GM19351 (cell line): ENCODE measurements around the gene SUPT16H.
"Not testable (repeated sequence)": the region's sequence is repeated elsewhere in the genome, so short reads cannot be mapped to it uniquely, and the experiment has no call there.

Experiments
- ATAC-seq: cut with Tn5 transposase; IDR thresholded peaks from one replicate; pipeline ENCODE4 v1.9.1; 2021; ENCODE audit warnings: mild to moderate bottlenecking, moderate library complexity; ENCODE audit not compliant: unreplicated experiment

The SUPT16H gene

DNA sequence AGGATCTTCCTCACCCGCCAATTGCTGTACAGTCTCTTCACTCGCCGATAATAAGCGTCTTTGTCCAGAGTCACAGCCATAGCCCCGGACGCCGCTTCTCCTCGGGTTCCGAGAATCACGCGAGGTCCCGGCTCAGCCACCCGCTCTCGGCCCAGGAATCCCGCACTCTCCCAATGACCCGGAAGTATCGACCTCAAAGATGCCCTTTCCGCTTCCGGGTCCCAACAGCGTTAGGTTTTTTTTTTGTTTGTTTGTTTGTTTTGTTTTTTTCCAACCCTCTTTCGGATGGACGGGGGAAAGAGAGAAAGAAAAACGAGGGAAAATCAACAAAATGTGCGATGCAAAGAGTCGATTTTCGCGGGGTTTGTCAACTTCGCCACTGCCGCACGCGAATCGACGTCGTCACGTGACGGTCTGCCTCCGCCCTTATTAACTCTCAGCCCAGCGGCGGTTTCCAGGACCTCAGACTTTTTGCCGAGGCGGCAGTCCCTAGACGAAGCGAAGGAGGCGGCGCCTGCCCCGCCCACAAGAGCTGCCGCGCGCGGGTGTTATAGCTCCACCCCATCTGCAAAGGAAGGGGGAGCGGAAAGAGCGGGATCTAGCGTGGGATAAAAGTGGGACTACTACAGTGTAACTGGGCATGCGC is at the start of gene SUPT16H:
Gene SUPT16H (minus strand): TSS at position 172 of the 646 bp plus-strand sequence. CDS start 92 bp downstream, at position 80.
- ATAC-seq: peak; percentile 86

DNA sequence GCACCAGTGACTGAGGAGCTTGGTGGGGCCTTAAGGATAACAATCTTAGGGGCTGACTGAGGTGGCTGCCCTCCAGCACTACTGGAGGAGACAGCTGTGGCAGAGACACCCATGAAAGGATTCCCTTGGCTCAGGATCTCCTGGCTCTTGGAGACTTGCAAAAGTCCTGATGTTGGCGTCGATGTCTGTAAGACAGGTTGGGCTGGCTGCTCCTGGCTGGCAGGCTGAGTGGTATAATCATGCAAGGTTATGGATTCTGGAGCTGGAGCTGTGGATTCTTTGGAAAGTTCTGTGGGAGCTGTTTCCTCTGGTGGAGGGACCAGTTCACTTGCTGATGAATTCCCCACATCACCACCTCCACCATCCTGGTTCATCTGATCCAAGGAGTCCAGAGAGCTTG is 47.3 kb upstream of the SUPT16H start:
- ATAC-seq: no peak

DNA sequence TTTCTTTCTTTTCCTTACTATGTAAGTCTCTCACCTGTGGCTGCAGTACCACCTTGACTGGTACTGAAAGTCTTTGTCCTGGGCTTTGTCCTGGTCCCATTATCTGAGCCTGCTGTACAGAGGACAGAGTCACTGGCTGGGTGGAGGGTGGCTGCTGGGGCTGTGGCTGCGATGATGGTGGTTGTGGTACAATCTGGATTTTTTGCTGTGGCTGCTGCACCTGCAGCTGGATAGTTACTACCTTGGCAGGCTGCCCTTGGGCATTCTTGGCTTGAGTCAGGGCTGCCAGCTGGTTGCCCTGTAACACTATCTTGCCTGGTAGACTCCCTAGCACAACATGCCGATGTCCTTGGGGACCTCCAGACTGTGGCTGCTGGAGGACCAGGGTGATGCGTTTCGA is 45.1 kb upstream of the SUPT16H start:
- no peak for ATAC-seq

DNA sequence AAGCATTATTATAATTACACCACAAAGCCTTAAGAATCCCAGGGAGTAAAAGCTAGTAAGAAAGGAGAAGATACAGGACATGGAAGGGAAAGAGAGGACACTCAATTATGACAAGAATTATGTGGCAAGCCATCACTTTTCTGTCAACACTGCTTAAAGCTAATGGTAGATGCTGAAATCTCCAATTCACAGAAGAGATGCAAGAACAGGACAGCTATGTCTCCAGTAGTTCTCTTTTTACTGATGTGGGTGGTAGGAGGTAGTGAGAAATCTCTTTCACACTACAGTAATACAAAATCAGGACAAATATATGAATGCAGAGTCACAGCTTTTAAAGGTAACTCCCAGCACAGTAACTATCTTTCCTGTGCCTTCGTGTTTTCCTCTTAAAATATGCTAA is 42.9 kb upstream of the SUPT16H start:
- ATAC-seq: no peak

DNA sequence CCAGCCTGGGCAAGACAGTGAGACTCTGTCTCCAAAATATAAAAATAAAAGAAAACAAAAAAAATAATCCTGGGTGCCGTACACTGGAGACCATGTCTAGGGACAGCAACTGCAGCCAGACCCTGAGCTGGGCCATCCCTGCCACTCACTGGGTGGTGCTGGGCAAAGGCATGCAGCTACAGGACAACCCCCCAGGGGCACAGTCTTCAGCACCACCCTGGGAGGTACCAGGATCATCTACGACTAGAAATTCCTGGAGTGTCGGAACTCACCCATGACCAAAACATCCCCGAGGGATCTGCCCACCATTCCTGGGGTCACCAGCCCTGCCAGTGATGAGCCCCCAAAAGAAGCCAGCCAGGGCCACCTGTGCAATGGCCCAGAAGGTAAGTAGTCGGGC is 35.7 kb upstream of the SUPT16H start:
- ATAC-seq: no peak

DNA sequence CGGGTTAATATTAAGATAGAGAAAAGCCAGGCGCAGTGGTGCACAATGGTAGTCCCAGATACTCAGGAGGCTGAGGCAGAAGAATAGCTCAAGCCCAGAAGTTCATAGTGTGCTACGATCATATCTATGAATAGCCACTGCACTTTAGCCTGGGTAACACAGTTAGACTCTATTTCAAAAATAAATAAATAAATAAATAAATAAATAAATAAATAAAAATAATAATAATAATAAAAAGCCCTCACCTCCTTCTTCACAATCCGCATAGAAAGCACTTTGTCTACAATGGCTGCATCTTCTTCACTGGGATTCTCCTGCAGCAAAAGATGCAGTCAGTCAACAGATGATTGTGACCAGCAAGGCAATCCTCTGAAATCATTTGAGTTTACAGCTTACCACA is 31.5 kb upstream of the SUPT16H start:
- no peak for ATAC-seq

DNA sequence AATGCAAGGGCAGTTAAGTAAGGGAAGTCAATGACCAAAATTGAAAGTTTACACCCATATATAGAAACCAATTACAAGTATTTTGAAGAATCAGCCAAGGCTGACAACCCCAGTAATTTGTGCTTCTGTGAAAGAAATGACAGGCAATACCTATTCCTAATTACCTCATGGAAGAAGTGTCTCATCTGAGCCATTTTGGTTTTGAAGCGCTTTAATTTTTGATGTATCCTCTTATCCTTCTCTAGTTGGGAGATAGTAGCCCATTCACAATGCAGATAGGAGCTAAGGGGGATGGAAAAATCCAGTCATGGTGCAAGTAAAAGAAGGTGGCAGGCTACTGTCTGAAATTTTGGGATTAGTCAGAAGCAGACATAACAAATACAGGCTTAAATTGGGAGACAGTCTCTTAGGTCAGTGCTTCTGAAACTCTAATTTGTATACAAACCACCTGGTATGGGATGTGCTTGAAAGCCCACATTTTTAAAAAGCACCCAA is 30.4 kb upstream of the SUPT16H start:
- peak; percentile 59 for ATAC-seq

DNA sequence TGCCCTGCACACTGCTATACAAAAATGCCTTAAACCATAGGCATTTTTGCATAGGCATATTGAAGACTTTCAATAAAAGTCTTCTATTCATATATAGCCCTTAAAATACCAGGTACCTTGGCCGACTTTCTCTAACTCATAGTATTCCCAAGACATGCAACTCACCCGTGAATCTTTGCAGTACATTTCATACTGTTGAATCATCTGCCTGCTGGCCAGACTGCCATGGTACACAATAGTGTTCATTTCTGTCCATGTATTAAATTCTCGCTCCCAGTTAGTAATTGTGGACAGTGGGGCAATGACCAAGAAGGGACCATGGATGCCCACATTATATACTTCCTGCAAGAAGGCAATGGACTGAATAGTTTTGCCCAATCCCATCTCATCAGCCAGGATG is 24.3 kb upstream of the SUPT16H start:
- no peak for ATAC-seq

DNA sequence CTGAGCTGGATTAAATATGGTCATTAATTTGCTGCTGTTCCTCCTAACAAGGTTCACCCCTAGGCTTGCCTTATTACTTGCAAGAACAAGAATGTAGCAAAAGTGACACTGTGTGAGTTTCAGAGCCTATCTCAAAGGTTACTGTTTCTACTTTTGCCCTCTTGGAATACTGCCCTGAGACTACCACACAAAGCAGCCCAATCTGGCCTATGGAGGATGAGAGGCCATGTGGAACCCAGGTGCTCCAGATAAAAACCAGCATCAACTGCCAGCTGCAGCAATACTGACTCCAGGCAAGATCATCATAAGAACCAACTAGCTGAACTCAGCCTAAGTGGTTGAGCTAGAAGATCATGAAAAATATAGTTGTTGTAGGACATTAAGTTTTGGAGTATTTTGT is 22.4 kb upstream of the SUPT16H start:
- no peak for ATAC-seq

DNA sequence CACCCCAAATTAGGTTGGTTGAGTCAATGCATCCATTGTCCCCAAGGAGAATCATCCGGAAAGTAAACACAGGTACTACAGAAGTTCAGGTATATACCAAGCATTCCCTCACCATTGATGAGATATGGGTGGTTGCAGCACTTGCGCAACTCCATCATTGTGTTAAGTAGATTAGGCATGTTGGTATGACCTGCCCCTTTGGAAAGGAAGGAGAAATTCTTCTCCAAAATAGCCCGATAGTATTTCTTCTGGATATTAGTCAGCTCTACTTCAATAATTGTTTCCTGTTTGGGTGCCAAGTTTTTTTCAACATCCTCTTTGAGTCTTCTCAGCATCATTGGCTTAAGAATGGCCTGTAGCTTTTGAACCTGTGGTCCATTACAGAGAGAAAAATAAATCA is 21.3 kb upstream of the SUPT16H start:
- ATAC-seq: no peak

DNA sequence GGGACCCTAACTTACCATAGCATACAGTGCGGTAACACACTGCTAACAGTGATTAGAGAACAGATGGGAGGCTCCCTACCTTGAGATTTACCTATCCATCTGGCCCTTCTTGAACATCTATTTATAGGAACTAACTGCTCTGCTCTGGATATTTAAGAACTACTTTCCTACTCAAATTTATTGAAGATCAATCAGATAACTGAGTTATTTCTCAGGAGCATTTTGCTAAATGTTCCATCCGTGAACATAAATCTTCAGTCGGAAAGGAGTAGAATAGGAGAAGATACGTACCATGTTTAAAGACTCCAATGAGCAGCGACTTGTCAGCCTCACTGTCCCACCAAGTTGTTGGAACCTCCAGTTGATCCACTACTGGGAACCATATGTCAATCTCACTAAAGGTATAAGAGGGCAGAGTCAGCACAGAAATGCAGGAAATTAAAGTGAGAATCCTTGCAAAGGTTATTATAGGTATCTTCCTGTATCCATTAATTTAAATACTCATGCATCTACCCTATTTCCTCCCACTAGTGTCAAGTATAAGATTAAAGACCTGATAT is 15.6 kb upstream of the SUPT16H start:
- no peak for ATAC-seq

DNA sequence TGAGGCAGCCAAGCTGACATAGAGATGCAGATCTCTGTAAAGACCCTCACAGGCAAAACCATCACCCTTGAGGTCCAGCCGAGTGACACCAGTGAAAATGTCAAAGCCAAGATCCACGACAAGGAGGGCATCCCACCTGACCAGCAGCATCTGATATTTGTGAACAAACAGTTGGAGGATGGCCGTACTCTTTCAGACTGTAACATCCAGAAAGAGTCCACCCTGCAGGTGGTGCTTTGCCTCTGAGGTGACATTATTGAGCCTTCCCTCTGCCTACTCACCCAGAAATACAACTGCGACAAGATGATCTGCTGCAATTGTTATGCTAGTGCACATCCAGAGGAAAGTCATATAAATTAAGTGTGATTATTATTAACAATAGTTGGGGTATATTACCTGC is 15.1 kb upstream of the SUPT16H start:
- no peak for ATAC-seq

DNA sequence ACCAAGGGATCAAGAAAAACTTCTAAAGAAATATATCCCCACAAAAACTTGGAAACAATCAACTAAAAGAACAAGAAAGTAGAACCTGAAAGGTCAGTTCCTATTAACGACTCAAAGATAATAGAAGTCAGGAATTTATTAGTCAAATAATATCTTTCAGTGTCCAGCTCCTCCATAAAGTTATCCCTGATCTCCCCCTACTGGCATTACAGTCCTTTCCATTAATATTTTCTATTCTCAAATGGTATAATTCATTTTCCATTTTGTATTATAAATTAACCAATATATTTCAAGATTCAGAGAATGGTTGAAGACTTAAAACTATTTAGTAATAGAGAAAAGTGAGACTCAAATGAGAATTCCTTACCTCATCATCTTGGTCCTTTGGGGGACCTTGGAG is 11.6 kb upstream of the SUPT16H start:
- no peak for ATAC-seq

DNA sequence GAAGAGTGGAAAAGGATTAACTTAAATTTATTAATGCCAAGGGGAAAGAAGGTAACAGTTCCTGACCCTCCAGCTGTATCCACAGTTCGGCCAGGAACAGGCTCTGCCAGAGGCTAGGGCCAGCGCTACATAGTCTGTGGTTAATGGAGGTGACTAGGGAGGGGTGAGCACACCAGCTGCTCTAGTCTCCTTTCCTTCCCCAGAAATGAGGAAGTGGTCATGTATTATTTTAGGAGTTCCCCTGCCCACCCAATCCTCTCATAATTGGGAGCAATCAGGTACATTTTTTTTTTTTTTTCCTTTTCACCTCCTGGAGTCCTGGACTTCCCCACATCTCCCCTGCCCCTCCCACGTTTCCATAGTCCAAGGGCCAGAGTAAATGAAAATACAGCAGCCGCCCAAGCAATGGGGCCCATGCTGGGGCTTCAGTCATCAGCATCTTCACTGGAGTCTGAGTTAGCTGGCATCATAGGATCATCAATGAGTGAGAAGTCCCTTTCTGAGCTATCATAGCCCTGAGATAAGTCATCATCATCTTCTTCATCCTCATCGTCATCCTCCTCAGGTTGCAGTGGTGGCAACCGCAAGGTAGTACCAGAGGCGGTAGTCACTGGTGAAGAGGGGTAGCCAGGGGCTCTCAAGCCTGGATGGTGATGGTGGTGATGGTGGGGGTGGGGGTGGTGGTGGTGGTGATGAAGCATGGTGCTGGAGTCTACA is 1.5 kb upstream of the SUPT16H start:
- no peak for ATAC-seq

DNA sequence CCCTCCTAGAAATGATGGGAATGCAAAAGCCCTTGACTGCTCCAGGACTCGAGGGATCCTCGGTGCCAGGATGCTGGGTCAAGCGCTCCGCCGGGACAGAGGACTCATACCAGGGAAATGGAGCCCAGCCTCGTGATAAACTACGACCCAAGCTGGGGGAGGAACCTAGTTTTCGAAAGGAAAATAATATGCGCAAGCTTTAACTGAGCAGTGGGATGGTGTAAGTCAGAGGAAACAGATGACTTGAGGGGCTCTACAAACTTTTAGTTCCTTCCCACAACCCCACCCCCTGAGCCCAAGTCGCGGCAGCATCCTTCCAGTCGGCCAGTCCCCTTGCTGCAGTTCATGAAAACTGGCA is 654 bp upstream of the SUPT16H start:
- ATAC-seq: peak; percentile 25

DNA sequence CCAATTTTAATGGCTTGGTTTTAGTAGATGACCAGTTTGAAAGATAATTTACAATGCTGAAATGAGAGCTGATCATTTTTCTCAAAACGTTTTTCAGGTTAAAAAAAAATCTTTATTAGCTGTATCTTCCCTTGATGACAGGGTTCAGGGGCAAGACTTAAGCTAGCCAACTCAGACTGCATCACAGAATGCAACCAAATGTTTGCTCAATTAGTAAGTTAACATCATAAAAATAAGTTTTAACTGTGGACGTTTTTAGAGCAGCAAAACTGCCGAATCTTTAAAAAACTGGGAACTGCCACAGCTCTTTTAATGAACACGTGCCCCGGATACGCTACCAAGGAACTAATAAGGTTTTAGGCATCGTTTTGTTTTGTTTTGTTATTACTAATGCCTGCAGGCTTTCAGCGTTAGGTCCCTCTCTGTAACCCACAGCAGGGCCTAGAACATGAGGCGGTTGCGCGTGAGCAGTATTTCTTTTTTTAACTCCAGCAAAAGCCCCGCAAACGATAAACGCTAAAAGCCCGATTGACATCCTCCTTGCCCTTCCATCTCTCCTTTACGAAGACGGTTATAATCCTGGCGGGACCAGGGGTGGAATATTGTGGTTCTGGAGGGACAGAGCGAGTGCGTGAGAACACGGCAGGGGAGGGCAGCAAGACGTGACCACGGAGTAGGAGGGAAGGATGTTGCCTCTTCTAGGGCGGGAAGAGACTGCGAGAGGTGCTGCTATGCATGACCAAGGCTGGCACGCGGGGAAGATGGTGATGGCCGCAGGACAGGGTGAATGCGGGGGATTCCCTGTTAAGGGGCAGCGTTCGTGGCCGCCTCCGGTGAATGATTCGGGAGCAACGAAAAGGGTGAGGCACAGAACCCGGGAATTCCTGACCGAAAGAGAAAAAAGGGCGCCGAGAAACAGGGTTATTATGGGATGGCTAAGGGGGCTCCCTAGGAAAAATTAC is 652 bp downstream of the SUPT16H start:
- peak; percentile 30 for ATAC-seq

DNA sequence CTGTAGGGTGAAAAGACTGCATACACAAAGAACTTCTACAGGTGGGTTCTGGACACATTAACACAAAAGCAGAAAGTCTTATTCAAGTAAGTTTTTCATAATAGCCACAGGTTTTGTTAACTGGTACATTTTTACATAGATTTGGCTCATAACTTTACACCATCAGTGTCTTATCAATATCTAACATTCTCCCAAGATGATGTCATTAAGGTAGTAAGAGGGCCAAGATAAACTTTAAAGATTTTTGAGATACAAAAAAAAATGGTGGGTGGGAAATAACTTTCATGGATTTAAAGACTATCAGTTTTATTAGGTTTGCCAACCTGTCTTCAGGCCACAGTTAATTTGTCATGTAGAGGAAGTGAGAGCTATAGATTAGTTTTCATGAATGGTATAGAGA is 1.7 kb downstream of the SUPT16H start:
- ATAC-seq: no peak

DNA sequence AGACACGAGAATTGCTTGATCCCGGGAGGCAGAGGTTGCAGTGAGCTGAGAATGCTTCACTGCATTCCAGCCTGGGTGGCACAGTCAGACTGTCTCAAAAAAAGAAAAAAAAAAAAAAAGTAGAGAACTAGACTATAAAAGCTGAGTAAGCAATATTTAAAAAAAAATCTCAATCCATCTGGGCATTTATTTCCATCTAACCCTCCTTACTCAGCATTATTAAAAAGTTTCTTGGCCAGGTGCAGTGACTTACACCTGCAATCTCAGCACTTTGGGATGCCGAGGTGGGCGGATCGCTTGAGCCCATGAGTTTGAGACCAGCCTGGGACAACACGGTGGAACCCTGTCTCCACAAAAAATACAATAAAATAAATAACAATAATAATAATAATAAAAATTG is 4.5 kb downstream of the SUPT16H start:
- no peak for ATAC-seq

DNA sequence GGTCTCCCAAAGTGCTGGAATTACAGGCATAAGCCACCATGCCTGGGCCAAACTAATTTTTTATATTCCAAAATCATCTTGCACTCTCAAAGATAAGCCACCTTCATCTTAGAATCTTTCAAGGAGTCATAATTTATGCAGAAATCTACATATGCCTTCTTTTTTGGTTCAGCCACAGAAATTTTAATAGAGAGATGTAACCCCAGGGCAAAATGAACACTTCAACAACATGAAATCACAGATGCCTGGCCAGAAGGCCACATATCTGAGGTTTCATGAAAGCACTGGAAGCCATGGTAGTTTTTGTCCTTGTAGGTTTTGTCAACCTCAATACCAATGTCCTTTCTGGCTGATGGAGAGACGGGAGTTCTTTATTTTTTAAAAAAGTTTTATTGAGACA is 9.8 kb downstream of the SUPT16H start:
- no peak for ATAC-seq

DNA sequence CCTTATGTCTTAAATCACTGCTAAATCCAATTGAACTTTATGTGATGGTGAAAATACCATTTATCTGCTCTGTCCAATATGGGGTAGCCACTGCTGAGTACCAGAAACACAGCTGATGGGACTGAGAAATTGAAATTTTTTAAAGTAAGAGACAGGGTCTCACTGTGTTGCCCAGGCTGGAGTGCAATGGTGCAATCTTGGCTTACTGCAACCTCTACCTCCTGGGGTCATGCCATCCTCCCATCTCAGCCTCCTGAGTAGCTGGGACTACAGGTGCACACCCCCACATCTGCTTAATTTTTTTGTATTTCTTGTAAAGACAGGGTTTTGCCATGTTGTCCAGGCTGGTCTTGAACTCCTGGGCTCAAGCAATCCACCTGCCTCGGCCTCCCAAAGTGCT is 11.0 kb downstream of the SUPT16H start:
- ATAC-seq: not testable (repeated sequence)
